Activated CD4-positive, CD25-positive, alpha-beta regulatory T cell treated with anti-CD3 and anti-CD28 coated beads, Interleukin-2, amount 50 U/mL, for 16 hours (primary cell): ENCODE data around the gene SEC22A.

Experiments
- DNase-seq: peaks from one replicate; pipeline ENCODE4 v3.0.0-alpha.2; 2020; ENCODE audit warnings: low read depth, low spot score

SEC22A gene

DNA sequence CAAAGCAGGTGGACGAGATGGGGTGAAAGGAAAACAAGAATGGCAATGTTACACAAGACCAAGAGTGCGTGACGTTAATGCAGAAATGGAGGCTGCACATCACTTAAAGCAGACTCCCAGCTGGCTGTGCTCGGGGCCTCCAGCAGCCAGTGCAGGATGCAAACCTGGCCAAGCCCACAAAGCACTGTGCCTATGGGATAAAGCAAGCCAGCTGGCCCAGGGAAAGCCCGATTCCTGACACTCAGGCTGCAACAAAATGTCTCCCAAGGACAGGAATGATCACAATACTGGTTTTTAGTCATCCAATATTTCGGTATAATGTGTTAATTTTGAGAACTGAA lies 86.2 kb downstream of the SEC22A start:
- no peak for DNase-seq

DNA sequence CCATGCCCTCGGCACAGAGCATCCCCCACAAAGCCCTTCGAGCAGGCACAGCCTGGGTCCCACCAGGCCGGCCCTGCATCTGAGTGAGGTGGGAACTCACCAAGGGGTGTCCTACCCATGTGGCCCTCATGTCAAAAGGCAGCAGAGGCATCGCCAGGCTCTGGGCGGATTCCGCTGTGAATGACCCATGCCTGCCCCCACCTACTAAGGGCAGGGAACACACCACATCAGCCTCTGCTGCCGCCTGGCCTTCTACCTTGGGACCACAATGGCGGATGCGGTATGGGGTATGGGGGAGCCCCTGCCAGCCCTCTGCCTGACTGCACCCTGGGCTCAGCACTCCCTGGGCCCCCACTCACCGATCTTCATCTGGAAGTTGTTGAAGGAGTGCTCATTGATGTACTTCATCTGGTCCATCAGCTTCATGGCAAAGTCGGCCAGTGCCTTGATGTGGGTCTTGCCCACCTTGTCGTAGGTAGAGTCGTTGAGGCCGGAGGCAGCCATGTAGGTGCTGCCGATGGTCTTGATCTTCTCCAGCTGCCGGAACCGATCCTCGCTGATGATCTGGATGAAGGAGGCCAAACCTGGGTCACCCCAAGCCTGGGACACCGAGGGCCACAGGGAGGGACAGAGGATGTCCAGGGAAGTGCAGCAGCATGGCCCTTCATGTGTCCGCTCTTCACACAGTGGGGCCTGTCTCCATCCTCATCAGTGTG lies 87.8 kb downstream of the SEC22A start:
- DNase-seq, result no peak

DNA sequence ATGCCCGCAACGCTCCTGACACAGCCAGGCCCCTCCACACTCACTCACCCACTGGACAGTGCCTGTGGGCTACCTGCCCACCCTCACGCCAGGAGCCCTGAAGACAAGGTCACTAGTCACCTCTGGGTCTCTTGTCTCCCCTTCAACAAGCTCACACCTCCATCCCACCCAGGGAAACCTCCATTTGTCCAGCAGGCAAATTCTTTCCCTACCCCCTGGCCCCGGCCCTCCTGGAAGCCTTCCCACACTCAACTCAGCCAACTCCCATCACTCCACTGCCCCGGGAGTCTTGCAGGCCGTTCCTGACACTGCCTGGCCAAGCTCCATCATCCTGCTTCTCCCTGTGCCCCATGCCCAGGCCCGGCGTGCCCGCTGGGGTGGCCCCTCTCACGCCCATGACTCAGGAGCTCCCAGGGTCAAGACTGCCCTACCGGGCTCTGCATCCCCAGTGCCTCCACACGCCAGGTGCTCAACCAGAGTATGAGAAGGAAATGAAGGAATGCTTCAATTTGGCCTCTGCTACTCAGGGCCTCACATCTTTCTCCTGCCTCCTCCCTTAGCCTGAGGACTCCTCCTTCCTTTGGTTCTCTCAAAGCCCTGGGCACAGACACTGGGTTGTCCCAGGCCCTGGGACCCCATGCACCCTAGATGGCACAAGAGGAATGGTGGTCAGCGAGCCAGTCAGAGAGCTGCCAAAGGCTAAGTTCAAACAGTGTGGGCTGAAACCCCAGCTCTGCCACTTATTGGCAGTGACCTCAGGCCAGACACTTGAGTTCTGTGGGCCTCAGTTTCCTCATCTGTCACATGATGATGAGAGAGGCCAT lies 88.6 kb downstream of the SEC22A start:
- DNase-seq, result no peak

DNA sequence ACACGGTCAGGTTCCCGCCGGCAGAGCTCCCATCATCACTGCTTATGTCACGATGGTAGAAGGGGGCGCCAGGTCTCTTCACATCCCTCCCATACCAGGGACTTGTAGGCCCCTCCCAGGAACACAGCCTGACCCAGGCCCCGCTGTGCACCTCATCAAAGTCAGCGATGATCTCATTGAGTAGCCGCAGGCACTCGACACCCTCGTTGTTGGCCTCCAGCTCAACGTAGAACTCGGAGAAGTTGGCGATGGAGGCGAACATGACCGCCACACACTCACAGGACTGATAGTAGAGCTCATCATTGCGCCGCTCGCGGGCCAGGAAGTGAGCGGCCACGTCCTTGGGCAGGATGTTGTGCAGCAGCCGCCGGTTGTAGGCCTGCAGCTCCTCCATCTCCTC lies 89.2 kb downstream of the SEC22A start:
- no peak for DNase-seq

DNA sequence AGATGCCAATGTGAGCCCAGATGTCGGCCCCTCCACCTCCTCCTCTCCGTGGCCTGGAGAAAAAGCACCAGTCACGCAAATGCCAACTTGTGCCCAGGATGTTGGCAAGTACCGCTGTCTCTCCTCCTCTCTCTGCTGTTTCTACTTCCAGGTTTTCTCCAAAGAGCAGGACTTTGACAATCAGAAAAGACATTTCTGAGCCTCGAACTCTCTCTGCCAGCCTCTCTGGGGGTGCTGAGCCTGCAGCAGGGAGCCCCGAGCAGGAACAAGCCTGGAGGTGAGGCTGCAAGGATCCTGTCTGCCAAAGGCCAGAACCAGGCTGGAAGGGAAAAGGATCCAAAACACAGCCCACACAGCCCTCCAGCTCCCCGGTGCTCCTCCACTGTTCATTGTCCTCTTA lies 89.7 kb downstream of the SEC22A start:
- no peak for DNase-seq

DNA sequence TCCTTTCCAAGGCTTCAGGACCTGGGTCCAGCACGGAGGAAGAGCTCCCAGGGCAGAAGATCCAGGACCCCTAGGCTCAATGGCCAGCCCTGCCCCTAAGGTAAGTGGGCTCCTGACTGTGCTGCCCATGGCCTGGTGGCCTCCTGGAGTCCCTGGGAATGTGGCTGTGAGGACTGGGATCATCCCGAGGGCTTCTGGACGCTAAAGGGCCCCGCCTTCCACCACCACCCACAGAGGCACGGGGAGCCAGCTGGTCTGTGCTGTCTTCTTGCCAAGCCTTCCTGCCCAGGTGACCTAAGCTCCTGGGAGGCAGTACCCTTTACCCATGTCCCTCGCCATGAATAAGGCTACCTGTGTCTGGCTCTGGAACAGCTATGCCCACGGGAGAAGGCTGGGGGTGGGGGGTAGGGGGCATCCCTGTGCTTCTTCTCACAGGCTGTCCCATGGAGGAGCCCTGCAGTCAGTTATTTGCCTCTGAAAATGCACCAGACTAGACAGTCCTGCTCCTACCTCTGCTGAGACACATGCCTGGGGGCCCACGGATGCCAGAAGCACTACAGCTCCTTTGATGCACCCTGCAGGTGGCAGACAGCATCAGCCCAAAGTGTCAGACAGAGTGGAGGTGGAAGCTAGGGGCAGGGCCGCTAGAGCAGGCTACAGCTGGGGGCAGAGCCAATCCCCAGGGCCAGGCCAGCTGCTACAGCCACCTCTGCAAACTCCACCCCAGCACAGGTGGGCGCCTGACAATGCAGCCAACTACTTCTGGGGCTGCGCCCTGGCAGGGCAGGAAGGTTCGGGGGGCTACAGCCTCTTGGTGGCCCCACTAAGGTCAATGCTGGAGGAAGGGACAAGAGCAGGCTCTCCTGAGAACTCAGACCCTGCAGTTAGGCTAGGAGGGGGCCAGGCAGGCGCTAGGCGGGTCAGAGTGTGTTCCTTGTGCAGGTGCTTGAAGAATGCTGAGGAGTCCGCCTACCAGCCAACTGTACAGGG lies 90.9 kb downstream of the SEC22A start:
- no peak for DNase-seq

DNA sequence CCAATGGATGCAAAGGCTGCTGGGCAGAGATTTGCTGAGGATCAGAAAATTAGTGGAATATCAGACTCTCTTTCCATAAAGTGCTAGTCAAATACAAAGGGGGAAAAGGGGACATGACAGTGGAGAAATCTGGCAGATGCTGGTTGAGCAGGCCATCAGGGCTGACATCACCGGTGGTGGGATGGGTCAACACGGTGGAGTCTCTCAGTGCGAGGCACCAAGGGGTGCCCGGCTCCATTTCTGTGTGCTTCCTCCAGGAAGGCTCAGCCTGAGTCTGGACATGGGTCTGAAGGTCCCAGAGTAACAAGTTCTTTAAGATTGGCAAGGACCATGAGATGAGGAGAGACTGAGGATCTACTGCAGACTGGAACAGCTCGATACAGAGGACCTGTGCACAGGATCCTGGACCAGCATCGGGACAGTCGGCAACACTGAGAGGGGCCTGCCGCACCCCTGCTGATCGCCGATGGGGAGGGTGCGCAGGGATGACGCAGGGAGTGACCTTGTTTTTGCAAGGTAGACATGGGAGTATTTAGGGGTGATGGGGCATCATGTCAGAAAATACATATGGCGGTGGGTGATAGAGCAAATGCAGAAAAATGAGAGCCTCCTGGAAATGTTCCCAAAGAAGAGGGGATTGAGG lies 92.7 kb downstream of the SEC22A start:
- DNase-seq, result no peak

DNA sequence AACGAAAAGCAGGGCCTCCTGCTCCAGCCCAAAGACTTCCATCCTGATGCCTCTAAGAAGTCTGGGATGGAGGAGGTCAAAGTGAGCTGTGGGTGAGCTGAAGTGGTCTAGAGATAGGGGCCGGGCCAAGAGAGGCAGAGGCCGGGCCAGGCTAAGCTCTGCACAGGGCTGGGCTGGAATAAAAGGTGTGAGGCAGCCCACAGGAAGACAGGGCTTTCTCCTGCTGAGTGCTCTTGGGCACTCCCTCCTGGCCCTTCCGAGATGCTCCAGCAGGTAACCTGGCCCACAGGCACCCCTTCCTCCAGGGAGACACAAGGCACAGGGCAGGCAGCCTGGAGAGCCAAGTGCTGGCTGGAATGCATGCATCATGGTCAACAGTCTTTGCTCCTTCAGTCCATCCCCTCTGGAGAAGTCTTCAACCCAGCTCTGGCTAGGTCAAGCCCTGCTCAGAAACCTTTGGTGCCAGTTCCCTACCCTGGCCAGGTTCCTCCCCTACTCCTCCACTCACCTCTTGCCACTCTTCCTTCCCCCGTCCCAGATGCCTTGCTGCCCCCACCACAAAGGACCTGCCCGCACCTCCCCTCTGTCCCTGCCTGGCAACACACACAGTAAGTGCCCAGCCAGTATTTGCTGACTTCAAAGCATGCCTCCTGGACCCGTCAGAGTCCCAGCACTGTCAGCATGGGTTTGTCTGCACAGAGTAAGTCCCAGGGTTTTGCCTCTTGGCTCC lies 93.6 kb downstream of the SEC22A start:
- no peak for DNase-seq

DNA sequence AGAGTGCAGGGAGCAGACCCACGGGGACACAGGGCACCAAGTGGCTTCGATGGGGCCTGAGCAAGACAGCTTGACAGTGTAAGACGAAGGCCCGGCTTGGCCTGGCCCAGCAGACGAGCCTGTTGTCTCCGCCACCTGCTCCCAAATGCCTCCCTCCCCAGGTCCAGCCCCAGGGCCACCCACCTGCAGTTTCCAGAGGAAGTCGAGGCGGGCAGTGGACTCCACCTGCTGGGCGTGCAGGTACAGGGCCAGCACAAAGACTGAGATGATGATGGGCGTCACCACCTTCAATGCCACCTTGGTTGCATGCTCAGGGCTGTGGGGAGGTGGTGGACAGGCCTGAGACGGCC lies 94.1 kb downstream of the SEC22A start:
- DNase-seq, result no peak

DNA sequence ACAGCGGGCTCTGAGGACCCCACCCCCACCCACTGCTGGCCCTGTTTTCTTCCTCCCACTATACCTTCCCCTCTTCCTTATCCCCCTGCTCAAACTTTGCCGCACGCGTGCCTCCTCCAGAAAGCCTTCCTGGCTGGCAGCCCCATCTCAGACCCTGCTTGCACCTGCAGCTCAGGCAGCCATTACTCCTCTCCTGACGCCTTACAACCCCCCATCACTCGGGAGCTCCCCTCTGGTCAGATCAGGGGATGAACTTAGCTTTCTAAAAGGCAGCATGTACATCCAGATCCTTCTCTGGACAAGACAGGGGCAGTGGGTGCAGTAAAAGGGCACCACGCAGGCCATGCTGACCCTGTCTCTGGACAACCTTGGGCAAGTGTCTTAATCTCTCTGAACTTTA lies 94.5 kb downstream of the SEC22A start:
- no peak for DNase-seq

DNA sequence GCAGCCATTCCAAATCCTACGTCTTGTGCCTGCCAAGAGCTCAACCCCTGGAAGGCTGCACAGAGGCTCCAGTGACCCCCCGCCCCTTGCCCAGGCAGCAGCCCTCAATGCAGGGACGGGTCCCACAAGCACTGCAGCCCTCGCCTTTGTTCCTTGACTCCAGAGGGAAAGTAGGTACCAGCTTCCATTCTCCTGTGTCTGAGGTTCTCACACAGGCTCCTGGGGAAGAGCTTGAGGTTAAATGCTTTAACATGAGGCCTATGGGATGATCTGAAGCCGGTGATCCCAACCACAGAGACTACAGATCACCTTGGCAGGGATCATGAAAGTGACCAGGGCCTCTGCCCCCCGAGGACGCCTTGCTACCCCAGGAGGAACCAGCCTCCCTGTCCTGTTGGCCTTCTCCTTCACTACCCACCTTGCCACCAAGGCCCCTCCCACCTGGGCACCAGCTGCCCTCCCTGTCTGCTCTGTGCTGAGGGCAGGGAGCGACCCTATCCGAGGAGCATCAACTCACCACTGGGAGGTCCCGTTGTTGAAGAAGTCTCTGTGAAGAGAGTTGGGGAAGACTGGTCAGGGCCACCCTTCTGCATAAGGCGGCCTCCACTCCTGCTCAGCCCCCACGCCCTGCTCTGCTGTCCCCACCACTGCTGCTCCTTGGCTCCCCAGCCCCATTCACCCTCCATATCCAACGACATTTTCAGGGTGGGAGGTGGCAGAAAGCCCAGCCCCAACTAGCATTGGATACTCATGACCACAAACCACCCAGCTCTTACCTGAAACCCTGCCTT lies 95.3 kb downstream of the SEC22A start:
- no peak for DNase-seq

DNA sequence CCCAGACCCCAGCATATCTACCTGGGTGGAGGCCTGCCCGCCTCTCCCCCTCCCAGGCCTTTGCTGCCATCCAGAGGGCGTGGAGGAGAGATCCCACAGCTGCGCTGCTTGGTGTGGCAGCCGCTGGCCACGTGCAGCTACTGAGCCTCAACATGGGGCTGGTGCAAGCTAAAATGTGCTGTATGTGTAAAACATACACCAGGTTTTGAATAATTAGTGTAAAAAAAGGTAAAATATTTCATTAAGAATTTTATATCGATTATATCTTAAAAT lies 95.8 kb downstream of the SEC22A start:
- no peak for DNase-seq

DNA sequence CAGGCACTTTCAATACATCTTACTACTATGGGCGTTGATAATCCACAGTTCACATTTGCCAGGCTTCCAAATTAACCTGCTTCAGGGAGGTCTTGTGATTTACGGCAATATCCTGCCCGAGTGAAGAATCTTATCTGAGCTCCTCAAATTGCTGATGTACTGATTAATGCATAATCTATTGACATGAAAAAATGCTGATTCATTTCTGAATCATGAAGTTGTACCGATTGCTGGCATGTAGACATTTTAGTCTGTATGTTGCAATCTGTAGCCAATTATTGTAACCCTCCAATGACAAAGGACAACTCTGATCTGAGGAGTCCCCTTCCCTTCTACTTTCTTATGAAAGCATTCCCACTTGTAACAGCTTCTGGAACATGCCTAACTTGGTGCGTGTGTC lies 97.2 kb downstream of the SEC22A start:
- DNase-seq, result no peak

DNA sequence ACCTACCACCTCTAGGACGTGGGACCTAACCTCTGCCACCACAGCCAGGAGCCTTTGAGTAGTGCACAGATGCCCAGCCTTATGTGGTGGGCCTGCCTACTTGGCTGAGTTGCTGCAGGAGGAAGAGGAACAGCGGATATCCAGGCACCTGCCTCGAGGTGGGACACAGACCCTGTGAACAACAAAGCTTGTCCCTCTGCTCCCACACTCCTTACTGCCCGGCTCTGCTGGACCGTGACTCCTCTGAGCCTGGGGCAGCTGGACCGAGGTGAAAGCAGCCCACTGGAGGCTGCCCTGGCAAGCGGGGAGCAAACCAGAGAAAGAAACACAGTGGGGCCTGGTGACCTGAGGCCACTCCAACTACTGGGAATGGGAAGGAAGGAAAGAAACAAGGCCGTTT lies 97.8 kb downstream of the SEC22A start:
- DNase-seq, result no peak

DNA sequence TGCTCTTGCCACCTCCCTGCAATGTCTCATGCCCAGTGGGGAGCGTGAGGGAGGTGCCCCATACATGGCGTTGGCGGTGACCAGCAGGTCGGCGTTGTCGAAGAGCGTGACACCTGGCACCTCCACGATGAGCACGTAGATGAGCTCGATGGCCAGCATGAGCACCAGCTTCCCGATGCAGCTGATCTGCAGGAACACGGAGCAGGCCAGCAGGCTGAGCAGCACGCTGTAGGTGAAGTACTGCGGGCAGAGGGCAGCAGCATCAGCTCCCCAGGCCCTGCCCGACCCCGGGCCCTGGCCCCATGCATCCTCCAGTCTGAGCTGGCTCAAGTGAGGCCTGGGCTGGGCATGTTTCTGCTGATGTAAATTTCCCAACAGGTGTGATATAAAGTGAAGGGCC lies 98.3 kb downstream of the SEC22A start:
- no peak for DNase-seq

DNA sequence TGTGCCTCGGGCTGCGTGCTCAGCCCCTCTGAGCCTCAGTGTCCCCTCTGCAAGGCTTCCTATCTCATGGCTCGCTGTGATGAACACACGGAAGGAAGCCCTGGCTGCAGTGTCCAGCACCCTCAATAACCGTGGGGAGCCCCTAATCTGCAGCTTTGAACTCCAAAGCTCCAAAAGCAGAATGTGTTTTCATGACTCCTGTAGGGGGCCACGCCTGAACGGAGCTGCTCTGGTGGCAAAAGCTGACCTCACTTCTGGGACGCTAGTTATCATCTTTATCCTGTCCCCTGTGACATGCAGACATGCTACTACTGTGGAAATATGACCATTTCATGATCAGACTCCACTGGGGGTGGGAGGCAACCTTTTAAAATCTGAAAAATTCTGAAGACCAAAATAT lies 98.8 kb downstream of the SEC22A start:
- DNase-seq, result no peak

DNA sequence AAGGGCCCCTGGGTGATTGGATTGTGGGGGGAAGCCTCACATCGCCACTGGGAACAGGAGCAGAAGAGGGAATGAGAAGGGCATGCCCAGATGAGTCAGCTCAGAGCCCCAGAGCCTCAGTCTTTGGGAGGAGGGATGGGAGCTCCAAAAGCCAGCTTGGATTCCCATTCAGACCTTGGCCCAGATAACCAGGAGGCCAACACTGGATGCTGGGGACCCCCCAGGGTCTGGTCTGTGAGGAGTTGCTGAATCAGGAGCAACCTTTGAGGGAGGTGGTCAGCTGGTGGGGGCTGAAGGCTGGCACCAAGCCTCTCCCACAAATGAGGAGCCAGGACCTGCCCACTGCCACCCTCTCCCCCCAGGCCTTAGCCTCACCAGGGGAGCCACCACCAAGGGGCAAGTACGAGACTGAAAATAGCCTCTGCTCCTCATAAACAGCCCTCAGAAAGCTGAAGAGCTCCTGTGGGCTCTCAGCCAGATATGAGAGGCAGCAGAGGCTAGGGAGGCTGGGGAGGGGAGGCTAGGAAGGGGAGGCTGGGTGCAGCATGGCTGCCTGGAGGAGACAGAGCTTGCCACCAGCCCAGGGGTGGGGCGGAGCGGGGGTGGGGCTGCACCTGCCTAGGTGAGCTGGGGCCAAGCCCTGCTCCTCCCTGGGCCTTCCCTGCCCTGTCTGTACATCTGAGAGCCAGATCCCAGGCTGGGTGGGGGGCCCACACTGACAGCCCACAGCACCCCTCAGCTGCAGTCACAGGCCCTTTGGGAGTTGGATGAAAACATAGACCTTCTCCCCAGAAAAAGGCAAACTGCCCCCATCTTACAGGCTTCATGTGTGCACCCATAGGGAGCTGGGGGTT lies 99.8 kb downstream of the SEC22A start:
- DNase-seq, result no peak

DNA sequence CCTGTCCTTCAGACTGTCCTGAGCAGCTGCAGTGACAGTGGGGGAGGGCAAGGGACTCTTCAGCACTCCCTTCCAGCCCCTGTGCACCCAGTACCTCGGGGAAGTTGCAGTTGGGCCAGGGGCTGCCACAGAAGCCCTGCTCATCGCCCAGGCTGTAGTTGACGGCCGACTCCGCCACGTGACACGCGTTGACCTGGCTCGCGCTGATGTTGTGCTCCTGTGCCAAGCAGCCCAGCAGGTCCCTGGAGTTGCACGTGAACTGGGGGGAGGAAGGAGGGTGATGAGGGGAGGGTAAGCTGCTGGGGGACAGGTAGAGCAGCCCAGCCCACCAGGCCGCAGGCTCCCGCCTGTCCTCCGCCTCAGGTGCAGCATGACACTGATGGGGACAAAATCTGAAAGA lies 101.2 kb downstream of the SEC22A start:
- DNase-seq, result no peak

DNA sequence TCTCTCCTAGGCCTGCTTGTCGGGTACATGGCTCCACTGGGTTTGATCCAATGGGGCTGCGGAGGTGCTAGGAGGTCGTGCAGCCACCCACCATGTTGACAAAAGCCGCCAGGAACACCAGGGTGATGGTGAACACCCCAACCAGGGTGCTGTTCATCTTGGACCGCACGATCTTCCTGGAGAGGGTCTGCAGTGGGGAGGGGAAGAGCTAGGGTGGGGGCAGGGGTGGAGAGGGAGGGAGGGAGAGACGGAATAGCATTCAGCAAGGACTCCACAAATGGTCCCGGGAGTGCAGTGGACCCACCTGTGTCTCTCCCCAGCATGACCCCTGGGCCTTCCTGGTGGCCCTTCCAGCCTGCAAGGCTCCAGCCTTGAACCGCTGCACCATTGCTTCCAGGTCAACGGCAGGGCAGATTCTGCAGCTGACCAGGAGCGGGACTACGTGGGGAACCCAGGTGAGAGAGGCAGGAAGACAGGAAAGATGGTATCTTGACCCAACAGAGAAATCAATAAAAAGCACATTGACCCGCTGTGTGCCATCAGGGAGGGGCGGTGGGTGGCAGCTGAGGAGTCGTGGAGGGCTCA lies 102.3 kb downstream of the SEC22A start:
- no peak for DNase-seq
